ENCODE measurements around the gene KCNA3.

DNA sequence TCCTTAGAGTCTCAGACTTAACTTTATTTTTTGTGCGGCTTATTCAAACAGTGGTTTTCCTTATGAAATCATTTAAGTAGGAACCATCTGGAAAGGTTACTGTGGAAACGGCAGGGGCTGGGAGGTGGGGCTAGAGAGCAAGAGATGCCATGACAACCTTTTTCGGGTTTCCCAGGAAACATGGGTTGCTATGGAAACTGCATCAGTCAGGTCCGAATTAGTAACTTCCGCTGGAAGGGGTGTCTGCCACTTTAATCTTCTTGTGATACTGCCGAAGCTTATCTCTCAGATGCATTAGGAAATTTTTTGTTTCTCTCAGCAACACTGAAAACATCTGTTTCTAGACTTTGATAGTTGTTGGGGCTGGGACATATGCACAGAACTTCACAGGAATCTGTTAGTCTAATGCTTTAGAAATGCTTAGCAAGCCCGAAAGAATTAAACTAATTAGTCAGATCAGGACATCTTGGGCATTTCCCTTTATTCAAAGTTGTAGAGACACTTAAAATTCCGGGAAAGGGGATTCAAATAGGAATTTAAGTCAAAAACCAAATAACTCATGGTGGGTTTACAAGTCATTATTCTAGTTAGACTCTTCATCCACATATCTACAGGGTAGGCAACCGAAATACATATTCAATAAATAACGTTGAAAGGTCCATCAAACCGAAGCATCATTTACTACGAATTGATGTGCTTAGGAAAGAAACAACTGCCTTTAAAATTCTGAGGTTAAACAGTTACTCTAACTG, 2.6 kb downstream of the KCNA3 start:
- TF ChIP-seq CTCF (conservative IDR thresholded peaks at IDR 0.05; ENCODE audit: low read depth, low read length) (no peak), EZH2phosphoT487 (IDR thresholded peaks at IDR 0.05; ENCODE audit: borderline replicate concordance, low read length) (no peak), EZH2 (IDR thresholded peaks at IDR 0.05; ENCODE audit: low read length, unreplicated experiment) (no peak)

Data from PC-3 (cell line).